Myometrial cell (primary cell): Measurements from ENCODE around the gene UGT1A5. TPM values are rescaled to one million over a fixed set of nuclear protein-coding genes. Genes with fewer than 3 reads are reported as not detected.

Experiments
- total RNA-seq: library from RNA; depleted of rRNA; stranded (reverse); fragments of >200 nt; gene quantifications from 2 replicates; pipeline ENCODE4 v1.2.3, GENCODE V29; 2015

UGT1A5 gene
- total RNA-seq = not detected in 2 replicates

GRCh38 chr2:233712611-233713261, at the start of gene UGT1A5:
Gene UGT1A5, plus strand, starts transcription at chr2:233712907. Its CDS starts 85 bp downstream, at chr2:233712992.

GRCh38 chr2:233671290-233672161, 41.2 kb upstream of the UGT1A5 start, which contains the start of gene UGT1A9:
Gene UGT1A9, plus strand, starts transcription at chr2:233671898. Its CDS starts 37 bp downstream, at chr2:233671935.

GRCh38 chr2:233681521-233682099, 31.1 kb upstream of the UGT1A5 start, which contains the start of gene UGT1A7:
Gene UGT1A7, plus strand, starts transcription at chr2:233681901. Its CDS starts 37 bp downstream, at chr2:233681938.

GRCh38 chr2:233692648-233693047, 20.1 kb upstream of the UGT1A5 start, which contains the start of gene UGT1A6:
Gene UGT1A6, plus strand, starts transcription at chr2:233692890. Its CDS starts 115 bp downstream, at chr2:233693005.

GRCh38 chr2:233718552-233718951, 5.8 kb downstream of the UGT1A5 start, which contains the start of gene UGT1A4:
Gene UGT1A4, plus strand, starts transcription at chr2:233718736. Its CDS starts 85 bp downstream, at chr2:233718821.

GRCh38 chr2:233728723-233729301, 16.1 kb downstream of the UGT1A5 start, which contains the start of gene UGT1A3:
Gene UGT1A3, plus strand, starts transcription at chr2:233729042. Its CDS starts 85 bp downstream, at chr2:233729127.

GRCh38 chr2:233760043-233760442, 47.3 kb downstream of the UGT1A5 start, which contains the start of gene UGT1A1:
Gene UGT1A1, plus strand, starts transcription at chr2:233760270. Its CDS starts 18 bp downstream, at chr2:233760288.

GRCh38 chr2:233778030-233778429, 65.3 kb downstream of the UGT1A5 start, which contains the start of gene MROH2A:
Gene MROH2A, plus strand, starts transcription at chr2:233778330. Its CDS starts 1,029 bp downstream, at chr2:233779359.

Other genes with a start within 250 kb of the UGT1A5 start
- 24.5 and 24.6 TPM in 2 replicates for gene USP40, start 146.1 kb upstream of the UGT1A5 start, total RNA-seq
- not detected in 2 replicates for gene UGT1A8, start 95.3 kb upstream of the UGT1A5 start, total RNA-seq
- gene UGT1A10, start 76.5 kb upstream of the UGT1A5 start, total RNA-seq = not detected in 2 replicates
- not detected in 2 replicates for gene UGT1A9, start 41.0 kb upstream of the UGT1A5 start, total RNA-seq
- not detected in 2 replicates for gene UGT1A7, start 31.0 kb upstream of the UGT1A5 start, total RNA-seq
- gene UGT1A6, start 20.0 kb upstream of the UGT1A5 start, total RNA-seq = not detected in 2 replicates
- gene UGT1A4, start 5.8 kb downstream of the UGT1A5 start, total RNA-seq = not detected in 2 replicates
- not detected in 2 replicates for gene UGT1A3, start 16.1 kb downstream of the UGT1A5 start, total RNA-seq
- not detected in 2 replicates for gene UGT1A1, start 47.4 kb downstream of the UGT1A5 start, total RNA-seq
- not detected in 2 replicates for gene MROH2A, start 65.4 kb downstream of the UGT1A5 start, total RNA-seq
- 22.0 and 23.1 TPM in 2 replicates for gene HJURP, start 141.6 kb downstream of the UGT1A5 start, total RNA-seq
- gene TRPM8, start 204.5 kb downstream of the UGT1A5 start, total RNA-seq = not detected in 2 replicates